ENCODE data around the gene KIF12. TPM values are rescaled to one million over a fixed set of nuclear protein-coding genes. Genes with fewer than 3 reads are reported as not detected.
"Not testable (repeated sequence)": the region's sequence is repeated elsewhere in the genome, so short reads cannot be mapped to it uniquely, and the experiment has no call there.

Gene KIF12
- not detected in 2 replicates for polyA plus RNA-seq (2014; cell fraction: cytosol; rRNA removed)
- not detected in 2 replicates for polyA plus RNA-seq (2014; cell fraction: nucleus; rRNA removed)

- no peak for DNase-seq (ENCODE audit: low spot score)
These were observed at the start of gene KIF12 for GRCh38 chr9:114098936-114099668. Gene KIF12, minus strand, starts transcription at chr9:114099292. Its CDS starts 16 bp downstream, at chr9:114099276.

- no peak for DNase-seq (ENCODE audit: low spot score)
These were observed 47.6 kb upstream of the KIF12 start for GRCh38 chr9:114146735-114147134.

DNA sequence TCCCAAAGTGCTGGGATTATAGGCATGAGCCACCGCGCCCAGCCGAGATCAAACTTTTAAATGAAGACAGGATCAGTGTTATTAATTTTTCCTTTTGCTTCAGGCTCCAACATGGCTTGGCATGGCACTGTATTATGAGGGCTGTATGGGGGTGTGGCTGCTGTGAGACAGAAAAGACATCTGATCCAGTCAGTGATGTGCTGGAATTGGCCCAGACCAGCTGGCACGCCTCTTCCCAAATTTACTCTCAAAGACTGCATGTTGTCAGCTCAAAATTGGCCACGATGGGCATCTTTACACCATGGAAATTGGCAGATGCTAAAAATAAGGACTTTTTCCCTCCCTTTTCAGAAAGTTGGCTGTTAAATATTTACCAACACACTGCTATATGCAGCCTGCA, 44.1 kb upstream of the KIF12 start:
- no peak for DNase-seq (ENCODE audit: low spot score)

- DNase-seq (ENCODE audit: low spot score), result no peak
These were observed 42.7 kb upstream of the KIF12 start for GRCh38 chr9:114141553-114142402.

DNA sequence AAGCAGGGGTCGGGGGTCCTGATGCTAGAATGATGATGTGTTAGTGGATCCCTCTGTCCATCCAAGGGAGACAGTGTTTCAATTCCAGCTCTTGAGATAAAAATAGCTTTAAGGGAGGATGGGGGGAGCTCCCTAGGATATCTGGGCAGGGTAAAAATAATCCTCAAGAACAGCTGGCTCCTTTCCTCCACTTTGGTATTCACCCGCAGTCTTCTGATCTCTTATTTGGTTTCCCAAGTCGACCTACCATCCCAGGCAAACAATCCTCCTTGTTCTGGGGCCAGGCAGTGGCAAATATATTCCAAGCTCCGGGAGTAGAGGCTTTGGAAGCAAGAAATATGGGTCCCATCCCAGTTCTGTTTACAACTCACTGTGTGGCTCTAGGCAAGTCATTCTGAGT, 41.8 kb upstream of the KIF12 start:
- DNase-seq (ENCODE audit: low spot score), result no peak

DNA sequence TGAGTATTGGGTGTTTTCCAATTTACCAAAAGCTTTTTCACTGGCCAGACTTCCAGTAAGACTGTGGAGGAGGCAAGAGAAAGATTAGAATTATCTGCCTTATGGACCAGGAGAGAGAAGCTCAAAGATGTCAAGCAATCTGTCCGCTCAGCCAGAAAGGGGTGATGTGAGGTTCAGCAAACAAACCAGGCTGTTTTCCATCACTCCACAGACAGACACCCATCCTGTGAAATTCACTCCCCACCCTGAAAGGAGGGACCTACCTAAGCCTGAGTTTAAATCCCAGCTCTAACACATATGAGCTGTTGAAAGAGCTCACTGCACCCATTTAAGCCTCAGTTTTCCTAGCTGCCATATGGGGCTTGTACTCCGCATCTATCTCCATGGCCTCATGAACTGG, 41.3 kb upstream of the KIF12 start:
- DNase-seq (ENCODE audit: low spot score), result no peak

DNA sequence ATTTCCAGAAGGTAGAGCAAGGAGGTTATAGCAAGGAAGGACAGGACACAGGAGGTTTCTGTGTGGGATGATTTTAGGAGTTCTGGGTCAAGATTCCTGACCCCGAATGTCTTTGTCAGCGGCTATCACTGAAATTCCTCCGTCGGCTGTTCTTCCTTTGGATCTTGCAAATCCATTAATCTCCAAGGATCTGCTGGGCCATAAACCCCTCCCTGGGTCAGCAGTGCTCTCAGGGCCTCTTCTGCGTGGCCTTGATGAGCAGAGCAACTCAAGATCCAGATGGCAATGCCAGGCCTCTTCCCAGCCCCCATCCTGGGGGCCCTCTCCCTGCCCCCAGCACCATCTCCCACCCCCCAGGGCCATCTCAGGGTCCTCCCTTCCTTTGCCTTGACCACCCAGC, 40.0 kb upstream of the KIF12 start:
- no peak for DNase-seq (ENCODE audit: low spot score)

- no peak for DNase-seq (ENCODE audit: low spot score)
These were observed 39.5 kb upstream of the KIF12 start for GRCh38 chr9:114138552-114138971.

DNA sequence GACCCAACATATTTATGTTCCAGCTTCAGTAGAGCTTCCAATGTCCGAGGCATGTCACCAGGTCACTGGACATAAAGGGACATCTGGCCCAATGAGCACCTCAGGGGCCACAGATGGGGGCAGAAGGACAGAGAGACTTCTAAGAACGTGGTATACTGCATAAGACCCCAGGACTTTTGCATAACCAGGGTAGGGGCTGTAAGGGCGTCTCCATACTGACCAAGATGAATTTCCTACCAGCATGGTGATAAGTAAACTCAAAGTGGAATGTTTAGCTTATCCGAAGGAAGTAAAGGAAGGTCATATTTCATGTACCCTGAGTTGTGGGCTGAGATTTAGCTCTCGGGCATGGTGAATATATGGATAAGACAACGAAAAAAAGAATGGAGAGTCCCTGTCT, 38.7 kb upstream of the KIF12 start:
- DNase-seq (ENCODE audit: low spot score), result no peak

DNA sequence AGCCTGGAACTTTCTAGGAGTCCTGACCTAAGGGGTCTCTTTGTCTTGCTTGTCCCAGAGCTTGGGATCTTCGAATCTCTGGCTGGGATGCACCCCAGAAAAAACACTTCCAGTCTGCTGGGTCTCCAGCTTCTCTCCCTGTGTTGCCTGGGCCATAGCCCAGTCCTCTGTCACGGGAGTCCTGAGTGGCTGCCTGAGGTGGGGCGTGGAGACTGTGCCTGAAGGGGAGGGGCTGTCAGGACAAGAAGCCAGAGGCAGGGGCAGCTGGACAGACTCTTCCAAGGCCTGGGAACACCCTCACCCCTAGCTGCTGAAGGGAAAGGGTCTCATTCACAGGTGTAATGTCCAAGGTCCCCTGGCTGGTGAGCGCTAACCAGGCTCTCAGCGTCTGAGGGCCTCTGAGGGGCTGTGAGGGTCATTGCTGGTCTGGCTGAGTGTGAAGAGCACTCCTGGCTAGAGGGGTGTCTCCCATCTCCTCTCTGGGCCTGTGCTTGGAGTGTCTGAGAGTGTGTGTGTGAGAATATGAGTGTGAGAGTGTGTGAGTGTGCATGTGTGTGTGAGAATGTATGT, 35.8 kb upstream of the KIF12 start:
- no peak for DNase-seq (ENCODE audit: low spot score)

DNA sequence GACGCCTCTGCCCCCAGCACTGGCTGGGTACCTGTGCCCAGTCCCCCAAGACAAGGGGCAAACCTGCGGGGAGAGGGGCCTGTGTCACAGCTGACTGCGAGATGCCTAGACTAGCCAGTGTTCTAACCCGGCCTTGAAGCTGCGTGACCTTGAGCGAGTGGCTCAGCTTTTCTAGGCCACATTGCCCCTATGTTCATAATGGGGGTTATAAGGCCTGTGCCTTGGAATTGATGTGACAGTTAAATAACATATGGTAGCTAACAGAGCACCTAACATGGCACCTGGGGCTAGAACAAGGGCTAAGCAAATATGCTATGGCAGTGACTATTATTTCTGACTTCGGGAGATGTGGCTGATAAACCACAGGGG, 33.4 kb upstream of the KIF12 start:
- DNase-seq (ENCODE audit: low spot score), result no peak

DNA sequence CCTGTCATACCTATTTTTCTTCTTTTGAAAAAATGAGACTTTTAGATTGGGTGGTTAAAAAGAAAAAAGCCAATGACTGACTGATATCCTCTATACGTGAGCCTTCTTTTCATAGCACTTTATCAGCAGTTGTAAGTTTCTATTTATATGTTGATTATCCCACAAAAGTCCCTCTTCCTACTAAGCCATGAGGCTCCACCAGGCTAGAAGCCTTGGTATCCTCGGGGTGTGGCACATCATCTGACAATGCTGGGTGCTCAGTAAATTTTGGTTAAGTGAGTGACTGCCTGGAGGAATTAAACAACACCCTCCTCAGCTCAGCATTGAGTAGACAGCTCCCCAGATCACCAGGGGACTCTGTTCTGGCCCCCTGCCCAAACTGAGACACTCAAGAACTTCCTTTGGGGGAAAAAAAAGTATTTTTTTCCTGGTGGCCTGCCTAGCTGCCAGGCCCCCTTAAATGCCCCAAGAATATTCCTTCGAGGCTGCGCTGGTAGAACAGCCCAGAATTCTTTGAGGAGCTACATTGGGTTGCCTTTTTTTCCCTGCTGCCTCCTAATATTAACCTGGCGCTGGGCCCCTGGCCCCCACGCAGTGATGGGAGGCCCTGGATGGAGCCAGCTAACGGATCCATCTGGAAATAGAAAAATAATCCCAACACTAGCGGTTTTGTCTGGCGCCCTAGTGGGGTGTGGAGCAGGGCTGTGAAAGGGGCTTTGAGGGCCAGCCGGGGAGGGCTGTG, 32.9 kb upstream of the KIF12 start:
- DNase-seq (ENCODE audit: low spot score), result no peak

DNA sequence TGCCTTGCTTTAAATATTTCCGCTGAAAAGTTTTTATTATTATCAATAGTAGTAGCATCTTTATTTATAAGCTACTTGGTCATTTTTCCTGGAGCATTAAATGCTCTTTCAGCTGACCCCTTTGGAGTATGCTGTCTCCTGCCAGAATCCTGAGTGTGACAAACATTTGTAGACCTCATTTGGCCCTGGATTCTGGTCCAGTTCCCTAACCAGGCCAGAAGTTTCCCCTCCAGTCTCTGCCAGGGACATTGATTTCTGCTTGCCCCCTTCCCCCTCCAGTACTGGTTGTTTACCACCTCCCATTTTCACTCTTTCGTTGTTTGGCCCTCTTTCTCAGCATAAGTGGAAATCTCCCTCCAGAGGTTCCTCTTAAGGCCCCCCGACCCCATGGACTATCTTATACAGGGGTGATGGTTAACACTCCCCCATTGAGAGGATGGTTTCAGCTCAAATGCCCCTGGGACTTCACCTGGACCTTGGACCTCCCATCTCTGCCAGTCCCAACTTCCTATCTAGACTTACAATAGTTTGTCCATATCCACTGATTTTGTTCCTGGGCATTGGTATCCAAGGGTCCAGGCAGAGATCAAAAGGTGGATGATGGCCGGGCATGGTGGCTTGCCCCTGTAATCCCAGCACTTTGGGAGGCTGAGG, 31.7 kb upstream of the KIF12 start:
- no peak for DNase-seq (ENCODE audit: low spot score)

- no peak for DNase-seq (ENCODE audit: low spot score)
These were observed 31.0 kb upstream of the KIF12 start for GRCh38 chr9:114130141-114130540.

DNA sequence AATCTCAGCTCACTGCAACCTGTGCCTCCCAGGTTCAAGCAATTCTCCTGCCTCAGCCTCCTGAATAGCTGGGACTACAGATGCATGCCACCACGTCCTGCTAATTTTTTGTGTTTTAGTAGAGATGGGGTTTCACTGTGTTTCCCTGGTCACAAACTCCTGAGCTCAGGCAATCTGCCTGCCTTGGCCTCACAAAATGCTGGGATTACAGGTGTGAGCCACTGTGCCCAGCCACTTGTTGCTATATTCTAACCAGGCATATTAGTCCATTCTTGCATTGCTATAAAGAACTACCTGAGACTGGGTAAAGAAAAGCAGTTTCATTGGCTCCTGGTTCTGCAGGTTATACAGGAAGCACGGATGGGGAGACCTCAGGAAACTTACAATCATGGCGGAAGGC, 29.7 kb upstream of the KIF12 start:
- DNase-seq (ENCODE audit: low spot score), result not testable (repeated sequence)

- no peak for DNase-seq (ENCODE audit: low spot score)
These were observed 27.4 kb upstream of the KIF12 start for GRCh38 chr9:114126247-114127060.

- no peak for DNase-seq (ENCODE audit: low spot score)
These were observed 26.5 kb upstream of the KIF12 start for GRCh38 chr9:114125476-114126013.

DNA sequence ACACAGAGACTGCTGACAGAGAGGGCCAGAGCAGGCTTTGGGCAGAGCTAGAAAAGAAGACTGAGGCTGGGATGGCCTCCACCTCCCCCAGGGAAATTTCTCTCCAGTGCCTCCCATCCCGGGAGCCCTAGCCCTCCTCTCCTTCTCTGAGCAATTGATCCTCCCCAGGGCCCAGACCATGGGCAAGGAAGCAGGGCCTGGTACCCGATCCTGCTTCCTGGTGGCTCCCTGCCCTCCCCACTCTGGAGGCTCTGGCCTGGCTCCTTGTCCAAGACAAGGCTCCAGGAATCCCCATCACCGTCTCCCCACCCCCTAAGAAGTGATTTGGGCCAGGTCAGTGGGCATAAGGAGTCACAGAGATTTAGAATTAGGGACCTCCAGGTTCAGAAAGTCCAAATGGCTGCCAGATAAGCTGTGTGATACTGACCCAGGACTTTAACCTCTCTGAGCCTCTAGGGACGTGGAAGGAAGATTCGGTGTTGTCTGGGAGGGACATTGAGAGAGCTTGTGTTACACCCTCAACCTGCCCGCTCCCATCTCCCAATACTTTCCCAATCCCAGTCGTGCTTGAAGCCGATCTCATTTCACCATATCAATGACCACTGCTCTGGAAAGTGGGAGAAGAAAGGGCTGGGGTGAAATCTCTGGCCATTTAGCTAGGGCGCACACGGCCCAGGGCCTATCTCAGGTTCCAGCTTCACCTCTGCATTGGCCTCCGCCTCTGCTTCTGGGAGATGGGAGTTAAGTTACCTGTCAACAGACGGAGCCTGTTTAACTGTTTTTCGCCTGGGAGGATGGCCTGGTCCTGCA, 25.8 kb upstream of the KIF12 start:
- DNase-seq (ENCODE audit: low spot score), result no peak

- DNase-seq (ENCODE audit: low spot score), result no peak
These were observed 25.0 kb upstream of the KIF12 start for GRCh38 chr9:114124138-114124537.

All from SK-N-DZ (cell line).